Brain microvascular endothelial cell (primary cell): ENCODE measurements around the gene GRIN2D.
"Not testable (repeated sequence)": the region's sequence is repeated elsewhere in the genome, so short reads cannot be mapped to it uniquely, and the experiment has no call there.

Experiments used
- DNase-seq: peaks from one replicate; pipeline ENCODE4 v3.0.0-alpha.2; 2020
- H3K27ac ChIP-seq: fragments of 250-450 bp; sonication (Bioruptor Pico); 2 replicates; pipeline ENCODE4 v1.5.1; 2020; ENCODE audit warnings: mild to moderate bottlenecking, moderate library complexity
- H3K27me3 ChIP-seq: fragments of 250-450 bp; sonication (Bioruptor Pico); replicated peaks from 2 replicates; pipeline ENCODE4 v1.5.1; 2020; ENCODE audit warnings: mild to moderate bottlenecking
- H3K36me3 ChIP-seq: fragments of 250-450 bp; sonication (Bioruptor Pico); replicated peaks from 2 replicates; pipeline ENCODE4 v1.5.1; 2020; ENCODE audit warnings: mild to moderate bottlenecking
- H3K4me3 ChIP-seq: 2 replicates; pipeline ENCODE4 v1.5.1; 2011; ENCODE audit warnings: low read depth, mild to moderate bottlenecking, control low read depth, low read length, moderate library complexity
- CTCF ChIP-seq: IDR thresholded peaks from 2 replicates; pipeline ENCODE4 v1.5.1; 2011; ENCODE audit warnings: low read depth, mild to moderate bottlenecking, moderate library complexity, low read length, control low read depth, inconsistent platforms; ENCODE audit errors: missing control alignments
- in situ Hi-C: cut with HindIII; loops from 2 replicates; pipeline ENCODE4 v1.10.0; 2017; ENCODE audit warnings: low sequenced_read_pairs, low pct_ligation_motif_present

The GRIN2D gene

GRCh38 chr19:48385461-48386087 lies 7.9 kb upstream of the GRIN2D start:
- Histone ChIP-seq H3K4me3 (no peak overlapping the region), H3K27ac (no peak overlapping the region), H3K27me3 (no peaks in the 10 kb centered on the region), H3K36me3 (peaks cover 71% of the 10 kb centered on the region)
- no peak for TF ChIP-seq CTCF
- no peak for DNase-seq
- in situ Hi-C loops, result no loop called here

- Histone ChIP-seq H3K36me3 (peaks cover 62% of the 10 kb centered on the region), H3K4me3 (no peak overlapping the region), H3K27ac (no peak overlapping the region), H3K27me3 (no peaks in the 10 kb centered on the region)
- in situ Hi-C loops, result no loop called here
- no peak for TF ChIP-seq CTCF
- no peak for DNase-seq
These were observed 6.5 kb upstream of the GRIN2D start for GRCh38 chr19:48386981-48387380.

GRCh38 chr19:48390188-48391099 lies 3.0 kb upstream of the GRIN2D start:
- peak; percentile 87 for TF ChIP-seq CTCF
- DNase-seq, result peak; percentile 54
- peaks cover 30% of the 10 kb centered on the region for H3K36me3 ChIP-seq
- H3K27ac ChIP-seq, result peak overlapping the region; percentile 95
- peak overlapping the region; percentile 94 for H3K4me3 ChIP-seq
- in situ Hi-C loops, result no loop called here
- peaks cover 8% of the 10 kb centered on the region for H3K27me3 ChIP-seq

- peak within 1 kb of the TSS; percentile 95 for H3K27ac ChIP-seq
- TF ChIP-seq CTCF, result peak; percentile 96
- in situ Hi-C loops, result no loop called here
- H3K27me3 ChIP-seq, result peaks cover 8% of the 10 kb centered on the region
- H3K4me3 ChIP-seq, result peak within 1 kb of the TSS; percentile 94
- peak; percentile 39 for DNase-seq
- H3K36me3 ChIP-seq, result peaks cover 24% of the 10 kb centered on the region
These were observed 2.1 kb upstream of the GRIN2D start, which contains the start of gene KDELR1 for GRCh38 chr19:48391100-48392005. Gene KDELR1 (minus strand): TSS chr19:48391551. CDS start chr19:48391358, 193 bp downstream.

GRCh38 chr19:48392006-48392344 lies 1.5 kb upstream of the GRIN2D start:
- in situ Hi-C loops, H3K27ac ChIP-seq: not testable (repeated sequence)

More at GRCh38 chr19:48392006-48392344, 1.5 kb upstream of the GRIN2D start:
- peaks cover 19% of the 10 kb centered on the region for H3K36me3 ChIP-seq
- not testable (repeated sequence) for H3K4me3 ChIP-seq, DNase-seq, H3K27me3 ChIP-seq
